B cell (primary cell): Measurements from ENCODE around the gene AP1AR. TPM values are rescaled to one million over a fixed set of nuclear protein-coding genes. Genes with fewer than 3 reads are reported as not detected.
"Not testable (repeated sequence)": the region's sequence is repeated elsewhere in the genome, so short reads cannot be mapped to it uniquely, and the experiment has no call there.

Experiments
- ATAC-seq: fragments of 200-7000 bp; cut with Tn5 transposase; one replicate; pipeline ENCODE4 v1.10.0; 2021; ENCODE audit warnings: low read depth, mild to moderate bottlenecking, moderate number of reproducible peaks, moderate library complexity
- CTCF ChIA-PET: fragments of 350-600 bp; sonication (Branson Sonifier 250); formaldehyde crosslinking; loops from one replicate; lab custom pipeline; 2021; ENCODE audit warnings: antibody characterized with exemption, inconsistent platforms; lab: Charles Lee
- POLR2A ChIA-PET: fragments of 350-600 bp; sonication (Branson Sonifier 250); formaldehyde crosslinking; loops from one replicate; lab custom pipeline; 2021; ENCODE audit warnings: antibody characterized with exemption; lab: Charles Lee
- DNase-seq: peaks from one replicate; pipeline ENCODE4 v3.0.0; 2013
- H2AFZ ChIP-seq: 2 replicates; pipeline ENCODE4 v1.6.1; 2012; ENCODE audit warnings: mild to moderate bottlenecking, low read depth, low read length; ENCODE audit not compliant: insufficient read depth, poor library complexity, severe bottlenecking
- H3K27ac ChIP-seq, 2 donors: 1 replicate in 1 of 2; 2 replicates in 1 of 2; pipeline ENCODE4 v1.5.1; 2012 to 2013; ENCODE audit warnings: low read length in 2 of 2, mild to moderate bottlenecking in 2 of 2, moderate library complexity in 1 of 2
- H3K27me3 ChIP-seq, 4 experiments: fragments of 200-600 bp in 1 of 4; sonication (generic) in 1 of 4; replicated peaks in 1 of 4; 1 replicate in 2 of 4; 2 replicates in 2 of 4; pipeline versions ENCODE4 v1.6.1 to v1.7.0; 2013 to 2016; ENCODE audit warnings: low read length in 3 of 4, mild to moderate bottlenecking in 2 of 4, mixed read lengths in 1 of 4, moderate library complexity in 1 of 4; ENCODE audit not compliant: insufficient read depth in 4 of 4, control insufficient read depth in 3 of 4; ENCODE audit errors: control extremely low read depth in 1 of 4
- H3K36me3 ChIP-seq, 2 experiments: replicated peaks in 1 of 2; 1 replicate in 1 of 2; 2 replicates in 1 of 2; pipeline versions ENCODE4 v1.6.1 to v1.7.1; 2013; ENCODE audit warnings: low read length in 1 of 2; ENCODE audit not compliant: insufficient read depth in 2 of 2, control insufficient read depth in 1 of 2; ENCODE audit errors: control extremely low read depth in 1 of 2, extremely low read depth in 1 of 2
- H3K4me1 ChIP-seq, 2 donors: fragments of 200-600 bp in 1 of 2; sonication (generic) in 1 of 2; 1 replicate in 1 of 2; 2 replicates in 1 of 2; pipeline versions ENCODE4 v1.5.1 to v1.6.1; 2013 to 2017; ENCODE audit warnings: low read length in 2 of 2; ENCODE audit not compliant: control insufficient read depth in 2 of 2, insufficient read depth in 2 of 2
- H3K4me2 ChIP-seq: replicated peaks from 2 replicates; pipeline ENCODE3; 2012; ENCODE audit warnings: mild to moderate bottlenecking, low read depth, low read length; ENCODE audit not compliant: poor library complexity, severe bottlenecking
- H3K4me3 ChIP-seq, 5 experiments: fragments of 200-600 bp in 1 of 5; sonication (generic) in 1 of 5; 1 replicate in 3 of 5; 2 replicates in 2 of 5; pipeline versions ENCODE4 v1.5.1 to v1.7.0; 2011 to 2016; ENCODE audit warnings: low read length in 4 of 5, mild to moderate bottlenecking in 4 of 5, low read depth in 2 of 5, control low read depth in 1 of 5, moderate library complexity in 1 of 5; ENCODE audit not compliant: insufficient read depth in 1 of 5; ENCODE audit errors: control extremely low read depth in 1 of 5, extremely low read depth in 1 of 5
- H3K79me2 ChIP-seq: fragments of 200-600 bp; sonication (generic); one replicate; pipeline ENCODE4 v1.6.0; 2016; ENCODE audit warnings: low read length; ENCODE audit not compliant: control insufficient read depth, insufficient read depth
- H3K9ac ChIP-seq: fragments of 200-600 bp; sonication (generic); 2 replicates; pipeline ENCODE4 v1.6.1; 2017; ENCODE audit warnings: mild to moderate bottlenecking, low read length, moderate library complexity
- H3K9me3 ChIP-seq, 3 donors: one replicate each; pipeline versions ENCODE4 v1.6.1 to v1.7.1; 2013; ENCODE audit warnings: low read length in 2 of 3; ENCODE audit not compliant: control insufficient read depth in 2 of 3, insufficient read depth in 1 of 3; ENCODE audit errors: control extremely low read depth in 1 of 3
- H4K20me1 ChIP-seq: 2 replicates; pipeline ENCODE4 v1.6.0; 2012; ENCODE audit warnings: mild to moderate bottlenecking, low read length; ENCODE audit not compliant: insufficient read depth, control insufficient read depth, poor library complexity, severe bottlenecking
- H3K27ac Mint-ChIP-seq: one replicate; pipeline ENCODE4 v1.8.0; 2021; ENCODE audit warnings: mixed read lengths
- H3K27me3 Mint-ChIP-seq: one replicate; pipeline ENCODE4 v1.8.0; 2021; ENCODE audit warnings: mixed read lengths
- H3K4me1 Mint-ChIP-seq: one replicate; pipeline ENCODE4 v1.8.0; 2021; ENCODE audit warnings: mixed read lengths
- H3K4me3 Mint-ChIP-seq: one replicate; pipeline ENCODE4 v1.8.0; 2021; ENCODE audit warnings: mixed read lengths
- H3K9me3 Mint-ChIP-seq: one replicate; pipeline ENCODE4 v1.8.0; 2022; ENCODE audit warnings: mixed read lengths; ENCODE audit not compliant: insufficient read depth
- CTCF ChIP-seq: fragments of 200-600 bp; IDR thresholded peaks from one replicate; pipeline ENCODE4 v1.8.0; 2022; ENCODE audit warnings: antibody characterized with exemption, mild to moderate bottlenecking
- EZH2 ChIP-seq: IDR thresholded peaks from 2 replicates; pipeline ENCODE4 v1.6.1; 2012; ENCODE audit warnings: borderline replicate concordance, low read depth, mild to moderate bottlenecking, moderate library complexity, low read length; ENCODE audit not compliant: insufficient read depth, poor library complexity, severe bottlenecking
- WGBS: methylation state at CpG from one replicate; pipeline ENCODE4 v1.1.5; 2013; ENCODE audit warnings: missing lambda C conversion rate; ENCODE audit not compliant: insufficient coverage; 5-methylcytosine and 5-hydroxymethylcytosine counted together
- intact Hi-C: fragments of 100-400 bp; cut with micrococcal nuclease; formaldehyde crosslinking; loops from one replicate; pipeline ENCODE4 v1.10.0; 2022
- polyA plus RNA-seq: library from polyadenylated mRNA; depleted of rRNA; stranded (reverse); fragments of >200 nt; gene quantifications from 2 replicates; pipeline ENCODE4 v1.2.3, GENCODE V29; 2012
- total RNA-seq, 2 donors: library from RNA; stranded (reverse); fragments of 120-200 nt in 1 of 2; gene quantifications; 1 replicate in 1 of 2; 2 replicates in 1 of 2; pipeline versions ENCODE4 v1.2.3 to v1.2.4, GENCODE V29; 2013 to 2022

Gene AP1AR
- total and polyA plus RNA-seq, 2 donors (not counting 1 experiment from before 2014, with no cell fraction given), result 3.4 to 20.3 TPM

GRCh38 chr4:112279882-112280315 lies 48.3 kb downstream of the AP1AR start:
- Histone ChIP-seq H3K27ac (peak overlapping the region in 1 of 2 donors; percentile 95), H3K4me1 (peaks cover 47 to 56% of the 10 kb centered on the region in 2 donors), H4K20me1 (peaks cover 12% of the 10 kb centered on the region), H3K9ac (peak overlapping the region; percentile 68), H3K79me2 (peaks cover 97% of the 10 kb centered on the region), H3K4me3 (peak overlapping the region in 4 of 5 experiments; percentile 8 to 76 (median 44)), H2AFZ (peak overlapping the region; percentile 18), H3K9me3 (no peaks in the 10 kb centered on the region), H3K36me3 (peaks cover 3 to 37% of the 10 kb centered on the region in 2 experiments), H3K27me3 (no peaks in the 10 kb centered on the region), H3K4me2 (peak overlapping the region; percentile 82)
- Mint-ChIP-seq H3K27ac (peak overlapping the region; percentile 69), H3K4me1 (peaks cover 69% of the 10 kb centered on the region), H3K4me3 (peak overlapping the region; percentile 80), H3K27me3 (no peaks in the 10 kb centered on the region), H3K9me3 (no peaks in the 10 kb centered on the region)
- DNase-seq, result peak; percentile 32
- intact Hi-C loops, result loop anchor here (10.0 kb wide), 1 partner anchor 1285 kb away; no protein-coding TSS in a partner anchor
- ATAC-seq, result no peak
- POLR2A ChIA-PET, result interaction anchor here (0.9 kb wide), 1 partner anchor 41 kb away, joined by 3 read pairs; no protein-coding TSS in a partner anchor
- WGBS, result 85% methylated on average over 2 of the region's 7 CpGs
- CTCF ChIA-PET, result interaction anchor here (1.0 to 3.9 kb wide), 6 partner anchors 8 to 244 kb away, joined by 3 to 34 read pairs (median 6); no protein-coding TSS in a partner anchor
- no peak for TF ChIP-seq EZH2

GRCh38 chr4:112280386-112281056 lies 48.9 kb downstream of the AP1AR start:
- no peaks in the 10 kb centered on the region for H3K27me3 ChIP-seq
- H3K27ac ChIP-seq, result peak overlapping the region in 1 of 2 donors; percentile 95
- WGBS, result 67% methylated on average over 4 of the region's 5 CpGs
- ATAC-seq (no peak), DNase-seq (no peak)
- peak overlapping the region; percentile 68 for H3K9ac ChIP-seq
- H3K79me2 ChIP-seq, result peaks cover 98% of the 10 kb centered on the region
- intact Hi-C loops, result loop anchor here (10.0 kb wide), 1 partner anchor 1284 kb away; no protein-coding TSS in a partner anchor
- H3K27ac Mint-ChIP-seq, result no peak overlapping the region
- H3K27me3 Mint-ChIP-seq, result no peaks in the 10 kb centered on the region
- peaks cover 47 to 56% of the 10 kb centered on the region in 2 donors for H3K4me1 ChIP-seq
- no peak overlapping the region for H2AFZ ChIP-seq
- no peaks in the 10 kb centered on the region for H3K9me3 ChIP-seq
- no peaks in the 10 kb centered on the region for H3K9me3 Mint-ChIP-seq
- POLR2A ChIA-PET, result no interaction called here
- H3K4me2 ChIP-seq, result peak overlapping the region; percentile 82
- CTCF ChIA-PET, result interaction anchor here (1.0 to 3.9 kb wide), 5 partner anchors 9 to 244 kb away, joined by 3 to 34 read pairs (median 7); no protein-coding TSS in a partner anchor
- TF ChIP-seq EZH2 (no peak), CTCF (no peak)
- peak overlapping the region in 2 of 5 experiments; percentile 10 to 76 for H3K4me3 ChIP-seq
- peaks cover 69% of the 10 kb centered on the region for H3K4me1 Mint-ChIP-seq
- H3K36me3 ChIP-seq, result peaks cover 3 to 31% of the 10 kb centered on the region in 2 experiments
- peaks cover 8% of the 10 kb centered on the region for H4K20me1 ChIP-seq
- H3K4me3 Mint-ChIP-seq, result peak overlapping the region; percentile 80

GRCh38 chr4:112281895-112282398 lies 50.4 kb downstream of the AP1AR start:
- POLR2A ChIA-PET, H3K27me3 ChIP-seq, H3K27me3 Mint-ChIP-seq, H2AFZ ChIP-seq, H3K4me3 ChIP-seq, H4K20me1 ChIP-seq, H3K9me3 ChIP-seq, H3K9me3 Mint-ChIP-seq, DNase-seq, ATAC-seq, H3K9ac ChIP-seq: not testable (repeated sequence)
- Histone ChIP-seq H3K79me2 (peaks cover 97% of the 10 kb centered on the region), H3K4me1 (peaks cover 57 to 63% of the 10 kb centered on the region in 2 donors), H3K4me2 (peak overlapping the region; percentile 91), H3K36me3 (peaks cover 1 to 20% of the 10 kb centered on the region in 2 experiments), H3K27ac (peak overlapping the region in 1 of 2 donors; percentile 95)
- H3K4me1 Mint-ChIP-seq, result peaks cover 80% of the 10 kb centered on the region
- H3K4me3 Mint-ChIP-seq, result peak overlapping the region; percentile 13
- intact Hi-C loops, result loop anchor here (10.0 kb wide), 1 partner anchor 1283 kb away; no protein-coding TSS in a partner anchor
- CTCF ChIA-PET, result interaction anchor here (1.8 to 3.9 kb wide), 2 partner anchors 10 to 39 kb away, joined by 7 to 34 read pairs; no protein-coding TSS in a partner anchor
- H3K27ac Mint-ChIP-seq, result peak overlapping the region; percentile 79
- no CpG with 5 or more reads among the region's 2 CpGs for WGBS
